Measurements from ENCODE around the gene ASMTL.
"Not testable (repeated sequence)": the region's sequence is repeated elsewhere in the genome, so short reads cannot be mapped to it uniquely, and the experiment has no call there.

ASMTL gene

DNA sequence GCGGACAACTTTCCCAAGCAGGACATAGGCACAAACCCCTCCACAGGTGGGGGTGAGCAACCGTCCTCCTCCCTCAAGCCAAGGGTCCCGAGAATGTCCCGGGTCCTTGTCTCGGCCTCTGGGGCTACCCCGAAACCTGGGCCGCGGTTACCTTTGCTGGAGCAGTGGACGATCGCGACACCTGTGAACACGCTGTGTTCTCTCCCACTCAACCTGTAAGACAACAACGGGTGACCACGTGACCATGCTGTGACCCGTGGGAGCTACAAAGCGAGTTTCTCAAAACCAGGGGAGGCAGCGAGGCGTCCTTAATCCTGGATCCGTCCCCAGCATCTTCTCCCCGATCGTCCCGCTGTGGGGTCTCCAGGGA, 17.9 kb downstream of the ASMTL start:
- no peak for FAIRE-seq
- DNase-seq (ENCODE audit: low spot score) = no peak

DNA sequence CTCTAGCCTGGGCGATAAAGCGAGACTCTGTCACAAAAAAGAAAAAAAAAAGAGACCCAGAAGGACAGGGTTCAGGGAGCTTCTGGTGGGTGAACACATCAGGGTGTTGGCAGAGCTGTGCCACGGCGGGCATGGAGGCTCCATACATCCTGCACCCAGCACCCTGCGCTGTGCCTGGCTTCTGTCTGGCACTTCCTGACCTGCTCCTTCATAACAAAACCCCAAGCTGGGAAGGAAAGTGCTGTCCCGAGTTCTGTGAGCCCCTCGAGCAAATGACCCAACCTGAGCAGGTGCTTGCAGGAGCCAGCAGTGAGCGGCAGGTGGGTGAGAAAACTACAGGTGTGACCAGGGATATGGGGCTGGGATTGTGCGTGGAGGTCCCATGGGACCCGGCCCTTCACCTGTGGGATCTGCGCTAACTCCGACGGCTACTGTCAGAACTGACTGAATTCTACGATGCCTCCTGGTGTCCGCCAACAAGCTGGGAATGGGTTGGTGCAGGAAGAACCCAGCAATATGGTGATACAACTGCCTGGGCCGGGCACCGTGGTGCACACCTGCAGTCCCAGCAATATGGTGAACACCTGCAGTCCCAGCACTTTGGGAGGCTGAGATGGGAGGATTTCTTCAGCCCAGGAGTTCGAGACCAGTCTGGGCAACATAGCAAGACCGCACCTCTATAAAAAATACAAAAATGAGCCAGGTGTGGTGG, 18.9 kb downstream of the ASMTL start:
- no peak for FAIRE-seq

GRCh38 chrX:1430451-1430850, 22.3 kb downstream of the ASMTL start:
- no peak for DNase-seq (ENCODE audit: low spot score)
- FAIRE-seq = no peak

More for the DNA sequence above, 18.9 kb downstream of the ASMTL start:
- DNase-seq (ENCODE audit: low spot score) = no peak

DNA sequence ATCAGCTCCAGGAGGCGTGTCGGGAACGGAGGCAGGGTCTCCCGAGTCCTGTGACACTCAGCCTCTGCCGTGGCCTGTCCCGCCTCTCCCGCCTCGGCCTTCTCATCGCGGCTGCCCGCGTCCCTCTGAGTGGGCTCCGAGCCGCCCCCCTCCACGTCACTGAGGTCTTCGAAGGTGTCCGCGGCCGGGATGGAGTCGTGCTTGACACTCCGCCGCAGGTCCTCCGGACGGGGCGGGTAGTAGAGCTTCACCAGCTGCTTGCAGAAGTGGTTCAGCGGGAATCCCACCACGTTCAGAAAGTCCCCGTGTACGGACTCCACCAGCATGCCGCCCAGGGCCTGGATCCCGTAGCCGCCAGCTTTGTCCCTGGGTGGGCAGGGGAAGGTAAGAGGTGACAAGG, 25.0 kb downstream of the ASMTL start:
- FAIRE-seq (no peak), DNase-seq (ENCODE audit: low spot score) (no peak)

DNA sequence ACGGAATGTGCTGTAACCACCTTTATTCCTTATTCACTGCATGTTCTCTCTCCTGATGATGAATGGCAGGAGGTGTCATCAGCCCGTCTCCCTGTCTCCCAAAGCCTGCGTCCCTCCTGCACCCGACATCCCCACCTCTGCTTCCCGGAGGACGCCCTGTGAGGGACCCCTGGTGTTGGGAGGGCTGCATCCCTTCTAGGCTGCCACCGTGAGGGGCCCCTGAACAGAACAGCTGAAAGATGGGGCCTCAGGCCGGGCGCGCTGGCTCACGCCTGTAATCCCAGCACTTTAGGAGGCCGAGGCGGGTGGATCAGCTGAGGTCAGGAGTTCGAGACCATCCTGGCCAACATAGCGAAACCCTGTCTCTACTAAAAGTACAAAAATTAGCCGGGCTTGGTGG, 26.4 kb downstream of the ASMTL start:
- FAIRE-seq = not testable (repeated sequence)

DNA sequence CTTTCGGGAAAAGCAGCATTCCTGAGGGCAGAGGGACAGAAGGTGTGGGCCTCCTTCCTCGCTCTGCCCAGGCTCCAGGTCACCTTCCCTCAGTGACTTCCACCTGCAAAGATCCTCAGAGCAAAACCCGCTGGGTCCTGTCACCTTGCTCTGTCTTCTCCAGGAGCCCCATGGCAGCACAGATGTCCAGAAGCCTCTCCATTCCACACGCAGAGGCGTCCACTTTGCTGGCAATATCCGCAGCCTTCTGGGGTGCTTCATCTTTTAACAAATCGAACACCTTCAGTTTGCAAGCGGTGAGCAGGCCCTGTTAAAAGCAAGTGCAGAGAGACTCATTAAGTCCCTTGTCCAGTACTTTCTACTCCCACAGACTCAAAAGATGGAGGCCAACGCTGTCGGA, 27.3 kb downstream of the ASMTL start:
- no peak for FAIRE-seq
- no peak for DNase-seq (ENCODE audit: low spot score)

More for the DNA sequence above, 26.4 kb downstream of the ASMTL start:
- DNase-seq (ENCODE audit: low spot score) = not testable (repeated sequence)

DNA sequence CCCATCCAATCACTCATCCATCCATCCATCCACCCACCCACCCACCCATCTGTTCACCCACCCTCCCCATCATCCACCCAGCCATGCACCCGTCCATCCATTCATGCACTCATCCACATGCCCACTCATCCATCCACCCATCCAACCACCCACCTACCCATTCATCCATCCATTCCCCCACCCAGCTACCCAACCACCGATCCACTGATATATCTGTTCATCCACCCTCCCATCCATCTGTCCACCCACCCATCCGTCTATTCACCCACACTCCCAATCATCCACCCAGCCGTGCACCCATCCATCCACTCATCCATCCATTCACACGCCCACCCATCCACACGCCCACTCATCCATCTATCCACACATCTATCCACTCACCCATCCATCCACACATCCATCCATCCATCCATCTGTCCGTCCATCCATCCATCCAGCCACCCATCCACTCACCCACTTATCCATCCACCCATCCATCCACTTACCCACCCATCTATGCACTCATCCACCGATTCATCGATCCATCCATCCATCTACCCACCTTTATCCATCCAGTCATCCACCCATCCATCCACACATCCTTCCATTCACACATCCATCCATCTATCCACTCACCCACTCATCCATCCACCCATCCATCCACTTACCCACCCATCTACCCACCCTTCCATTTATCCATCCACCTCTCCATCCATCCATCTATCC, 28.4 kb downstream of the ASMTL start:
- DNase-seq (ENCODE audit: low spot score) (no peak), FAIRE-seq (no peak)

GRCh38 chrX:1423215-1423614, 29.5 kb downstream of the ASMTL start:
- FAIRE-seq = no peak
- no peak for DNase-seq (ENCODE audit: low spot score)

DNA sequence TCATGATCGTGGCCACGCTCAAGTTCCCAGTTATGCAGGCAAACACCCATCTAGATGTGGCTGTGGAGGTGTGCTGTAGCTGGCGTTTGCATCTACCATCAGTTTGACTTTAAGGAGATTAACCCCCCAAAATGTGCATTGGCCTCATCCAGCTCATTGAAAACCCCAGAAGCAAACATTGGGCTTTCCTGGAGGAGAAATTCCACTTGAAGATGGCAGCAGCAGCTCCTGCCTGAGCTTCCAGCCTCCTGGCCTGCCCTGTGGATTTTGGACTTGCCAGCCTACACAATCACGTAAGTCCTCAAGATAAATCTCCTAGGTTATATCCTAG, 30.6 kb downstream of the ASMTL start:
- no peak for FAIRE-seq
- DNase-seq (ENCODE audit: low spot score) = no peak

GRCh38 chrX:1421433-1422134, 31.1 kb downstream of the ASMTL start:
- DNase-seq (ENCODE audit: low spot score) (no peak), FAIRE-seq (no peak)

DNA sequence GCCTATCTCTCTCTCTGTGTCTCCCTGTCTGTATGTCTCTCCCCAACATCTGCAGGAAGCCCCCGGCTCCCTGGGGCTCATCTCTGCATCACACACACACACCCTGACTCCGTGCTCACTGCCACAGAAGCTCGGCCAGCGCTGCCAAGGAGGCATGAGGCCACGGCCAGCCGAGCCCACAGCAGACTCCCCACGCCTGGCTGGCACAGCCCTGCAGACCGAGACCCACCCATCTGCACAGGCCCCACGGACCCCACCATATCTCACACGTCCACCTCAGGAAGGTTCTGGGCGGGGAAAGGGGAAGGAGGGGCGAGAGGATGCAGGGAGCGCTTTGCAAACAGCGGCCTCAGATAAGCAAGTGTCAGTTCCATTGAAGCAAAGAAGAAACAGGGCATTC, 32.3 kb downstream of the ASMTL start:
- DNase-seq (ENCODE audit: low spot score) = no peak
- no peak for FAIRE-seq

DNA sequence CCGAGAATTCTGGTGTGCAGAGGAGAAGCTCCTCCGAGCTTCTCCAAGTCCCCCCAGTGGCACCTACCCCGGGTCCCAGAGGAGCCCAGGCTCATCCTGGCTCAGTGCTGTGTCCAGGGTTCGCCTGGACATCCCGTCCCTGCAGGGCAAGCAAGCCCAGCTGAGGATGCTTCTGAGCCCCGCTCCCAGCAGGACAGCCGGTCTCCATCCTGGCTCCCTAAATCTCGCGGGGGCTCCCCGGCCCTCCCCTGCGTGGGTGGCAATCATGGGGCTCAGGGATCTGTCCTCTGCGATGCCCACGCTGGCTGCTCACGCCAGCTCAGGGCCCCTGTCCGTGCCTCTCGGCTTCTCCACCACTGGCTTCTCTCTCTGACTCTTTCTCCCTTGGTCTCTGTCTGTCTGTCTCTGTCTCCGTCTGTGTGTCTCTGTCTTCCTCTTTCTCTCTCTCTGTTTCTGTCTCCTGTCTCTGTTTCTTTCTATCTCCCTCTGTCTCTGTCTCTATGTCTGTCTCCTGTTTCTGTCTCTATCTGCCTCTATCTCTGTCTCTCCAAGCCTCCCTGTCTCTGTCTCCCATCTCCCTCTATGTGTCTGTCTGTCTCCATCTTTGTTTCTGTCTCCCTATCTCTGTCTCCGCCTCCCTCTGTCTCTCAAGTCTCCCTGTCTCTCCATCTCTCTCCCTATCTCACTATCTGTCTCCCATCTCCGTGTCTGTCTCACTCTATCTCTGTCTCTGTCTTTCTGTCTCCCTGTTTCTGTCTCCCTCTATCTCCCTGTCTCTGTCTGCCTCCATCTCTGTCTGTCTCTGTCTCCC, 33.0 kb downstream of the ASMTL start:
- FAIRE-seq = no peak

DNA sequence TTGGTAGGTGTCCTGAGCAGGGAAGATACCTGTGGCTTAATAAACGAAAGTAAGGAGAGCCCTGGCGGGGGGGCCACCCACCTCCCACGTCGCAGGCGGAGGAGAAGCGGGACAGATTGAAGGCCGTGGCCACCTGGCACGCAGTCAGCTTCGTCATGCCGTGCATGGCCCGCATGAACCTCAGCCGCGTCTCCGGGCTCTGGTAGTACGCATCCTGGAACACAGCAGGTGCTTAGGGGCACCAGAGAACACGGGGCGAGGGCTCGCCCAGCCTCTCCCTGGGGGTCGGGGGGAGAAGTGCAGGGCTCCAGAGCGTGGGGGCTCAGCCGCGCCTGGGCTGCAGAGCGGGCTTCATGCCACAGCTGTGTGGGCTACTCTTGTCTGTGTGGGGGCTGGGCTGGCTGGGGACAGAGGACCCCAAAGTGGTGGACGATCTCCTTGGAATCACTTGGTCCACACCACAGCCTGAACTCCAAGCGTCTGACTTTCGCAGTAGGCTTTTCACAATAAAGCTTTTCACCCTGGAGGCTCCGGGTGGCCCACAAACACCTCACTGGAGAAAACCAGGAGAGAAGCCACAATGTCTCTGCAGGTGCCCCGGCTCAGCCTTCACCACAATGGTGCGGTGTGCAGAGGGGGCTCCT, 33.7 kb downstream of the ASMTL start:
- no peak for DNase-seq (ENCODE audit: low spot score)
- no peak for FAIRE-seq

More for the DNA sequence above, 33.0 kb downstream of the ASMTL start:
- DNase-seq (ENCODE audit: low spot score) = no peak

GRCh38 chrX:1417921-1418771, 34.6 kb downstream of the ASMTL start:
- FAIRE-seq (no peak), DNase-seq (ENCODE audit: low spot score) (no peak)

- FAIRE-seq = no peak
- DNase-seq (ENCODE audit: low spot score) = no peak
These were observed 35.5 kb downstream of the ASMTL start for GRCh38 chrX:1416965-1417760.

GRCh38 chrX:1416327-1416784, 36.4 kb downstream of the ASMTL start:
- no peak for FAIRE-seq

GRCh38 chrX:1412551-1413161, 40.1 kb downstream of the ASMTL start:
- FAIRE-seq (no peak), DNase-seq (ENCODE audit: low spot score) (no peak)

More at GRCh38 chrX:1416327-1416784, 36.4 kb downstream of the ASMTL start:
- no peak for DNase-seq (ENCODE audit: low spot score)

GRCh38 chrX:1411326-1411725, 41.4 kb downstream of the ASMTL start:
- DNase-seq (ENCODE audit: low spot score) (no peak), FAIRE-seq (no peak)

- FAIRE-seq = no peak
- DNase-seq (ENCODE audit: low spot score) = no peak
These were observed 45.7 kb downstream of the ASMTL start for GRCh38 chrX:1407035-1407434.
